Left renal pelvis (tissue), 4 donors: Measurements from ENCODE around the gene B4GALT2. TPM values are rescaled to one million over a fixed set of nuclear protein-coding genes. Genes with fewer than 3 reads are reported as not detected.

Source experiments
- DNase-seq, 4 donors: peaks; one replicate each; pipeline ENCODE4 v3.0.0-alpha.2; 2013; ENCODE audit warnings: low read depth in 4 of 4, low spot score in 3 of 4
- polyA plus RNA-seq, 4 donors: library from polyadenylated mRNA; unstranded; fragments of 120-200 nt; gene quantifications; one replicate each; pipeline ENCODE4 v1.2.1, GENCODE V29; 2013; ENCODE audit not compliant: insufficient read length in 4 of 4

The B4GALT2 gene
- polyA plus RNA-seq, 4 donors: 36.3 to 55.4 (median 41.8) TPM

DNA sequence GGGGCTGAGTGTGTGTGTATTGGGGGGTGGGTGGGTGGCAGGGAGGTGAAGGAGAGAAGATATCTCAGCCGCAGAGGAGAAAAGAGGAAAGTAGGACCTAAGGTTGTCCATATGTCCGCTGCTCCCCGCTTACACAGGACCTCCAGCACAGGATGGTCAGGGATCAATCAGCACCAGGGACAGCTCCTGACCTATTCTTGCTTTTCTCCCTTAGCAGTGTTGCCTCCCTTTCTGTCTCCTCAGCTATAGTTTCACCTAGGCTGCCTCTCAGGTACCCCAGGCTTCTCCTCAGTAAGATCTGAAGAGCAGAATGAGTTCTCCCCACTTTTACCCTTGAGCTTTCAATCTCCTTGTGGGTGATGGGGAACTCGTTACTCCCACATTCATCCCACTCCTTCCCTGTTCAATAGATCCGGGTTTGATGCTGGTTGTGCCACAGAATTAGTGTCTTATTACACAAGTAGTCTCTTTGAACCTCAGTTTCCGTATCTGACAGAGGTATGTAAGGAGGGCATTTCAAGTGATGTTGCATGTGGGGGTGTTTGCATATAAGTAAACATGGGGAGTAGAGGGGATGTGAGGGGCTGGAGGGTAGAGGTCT is 10.6 kb upstream of the B4GALT2 start:
- no peak for DNase-seq

DNA sequence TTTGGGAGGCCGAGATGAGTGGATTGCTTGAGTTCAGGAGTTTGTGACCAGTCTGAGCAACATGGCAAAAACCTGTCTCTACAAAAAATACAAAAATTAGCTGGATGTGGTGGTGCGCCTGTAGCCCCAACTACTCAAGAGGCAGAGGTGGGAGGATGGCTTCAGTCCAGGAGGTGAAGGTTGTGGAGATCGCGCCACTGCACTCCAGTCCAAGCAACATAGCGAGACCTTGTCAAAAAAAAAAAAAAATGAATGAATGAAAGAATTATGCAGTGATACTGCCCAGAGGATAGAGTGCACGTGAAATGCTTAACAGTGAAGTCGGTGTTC is 9.6 kb upstream of the B4GALT2 start:
- DNase-seq: no peak

DNA sequence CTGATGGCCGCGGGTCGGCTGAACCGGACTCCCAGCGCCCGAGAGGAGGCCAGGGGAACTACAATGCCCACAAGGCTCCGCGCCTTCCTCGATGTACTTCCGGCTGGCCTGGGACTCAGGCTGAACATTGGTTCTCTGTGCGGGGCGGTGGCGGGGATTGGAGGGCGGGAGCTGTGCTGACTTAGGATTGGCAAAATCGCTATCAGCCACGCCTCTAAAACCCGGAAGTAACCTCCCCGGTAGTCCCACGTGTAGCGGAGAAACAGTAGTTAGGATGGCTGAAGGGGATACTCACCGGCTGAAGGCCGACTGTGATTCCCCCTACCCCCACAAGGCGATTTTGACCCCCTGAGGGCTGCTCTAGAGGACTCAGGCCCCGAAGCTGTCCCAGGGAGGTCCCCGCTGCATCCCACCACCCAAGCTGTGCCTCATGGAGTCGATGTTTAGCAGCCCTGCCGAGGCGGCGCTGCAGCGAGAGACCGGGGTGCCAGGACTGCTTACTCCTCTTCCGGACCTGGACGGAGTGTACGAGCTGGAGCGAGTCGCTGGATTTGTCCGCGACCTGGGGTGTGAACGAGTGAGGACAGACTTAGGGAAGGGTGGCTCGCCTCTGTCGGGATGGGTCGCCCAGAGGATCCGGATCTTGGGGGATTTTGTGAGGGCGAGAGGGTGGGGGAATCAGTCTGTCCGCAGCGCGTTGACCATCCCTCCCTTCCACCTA is 9.1 kb upstream of the B4GALT2 start, which contains the start of gene DPH2:
TSS of gene DPH2 (plus strand) at position 265 of the 721 bp plus-strand sequence. CDS start at position 431, 166 bp downstream.
- peak; percentile 81 to 94 (median 90) for DNase-seq

DNA sequence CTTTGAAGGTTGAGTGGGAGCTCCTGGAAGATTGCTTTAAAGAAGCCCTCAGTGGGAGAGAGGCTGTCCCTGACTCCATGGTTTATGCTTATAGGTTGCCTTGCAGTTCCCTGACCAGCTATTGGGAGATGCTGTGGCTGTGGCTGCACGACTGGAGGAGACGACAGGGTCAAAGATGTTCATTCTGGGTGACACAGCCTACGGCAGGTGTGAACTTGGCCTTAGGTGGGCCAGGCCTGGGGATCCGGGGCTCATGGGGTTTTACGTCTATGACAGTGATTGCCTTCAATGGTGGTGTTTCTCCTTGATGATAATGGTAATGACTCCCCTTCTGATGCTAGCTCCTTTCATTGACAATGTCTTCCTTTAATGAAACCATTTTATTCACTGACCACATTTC is 8.5 kb upstream of the B4GALT2 start:
- DNase-seq: no peak

DNA sequence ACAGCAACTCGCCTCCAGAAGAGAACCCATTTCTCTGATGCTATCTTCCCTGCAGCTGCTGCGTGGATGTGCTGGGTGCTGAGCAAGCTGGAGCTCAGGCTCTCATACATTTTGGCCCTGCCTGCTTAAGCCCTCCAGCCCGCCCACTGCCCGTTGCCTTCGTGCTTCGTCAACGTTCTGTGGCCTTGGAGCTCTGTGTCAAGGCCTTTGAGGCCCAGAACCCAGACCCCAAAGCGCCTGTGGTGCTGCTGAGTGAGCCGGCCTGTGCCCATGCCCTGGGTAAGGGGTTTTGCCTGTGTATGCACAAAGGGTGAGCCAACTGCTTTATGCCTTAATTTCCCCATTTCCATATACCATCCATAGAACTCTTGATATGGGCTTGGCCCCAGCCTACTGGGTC is 8.1 kb upstream of the B4GALT2 start:
- DNase-seq: no peak

DNA sequence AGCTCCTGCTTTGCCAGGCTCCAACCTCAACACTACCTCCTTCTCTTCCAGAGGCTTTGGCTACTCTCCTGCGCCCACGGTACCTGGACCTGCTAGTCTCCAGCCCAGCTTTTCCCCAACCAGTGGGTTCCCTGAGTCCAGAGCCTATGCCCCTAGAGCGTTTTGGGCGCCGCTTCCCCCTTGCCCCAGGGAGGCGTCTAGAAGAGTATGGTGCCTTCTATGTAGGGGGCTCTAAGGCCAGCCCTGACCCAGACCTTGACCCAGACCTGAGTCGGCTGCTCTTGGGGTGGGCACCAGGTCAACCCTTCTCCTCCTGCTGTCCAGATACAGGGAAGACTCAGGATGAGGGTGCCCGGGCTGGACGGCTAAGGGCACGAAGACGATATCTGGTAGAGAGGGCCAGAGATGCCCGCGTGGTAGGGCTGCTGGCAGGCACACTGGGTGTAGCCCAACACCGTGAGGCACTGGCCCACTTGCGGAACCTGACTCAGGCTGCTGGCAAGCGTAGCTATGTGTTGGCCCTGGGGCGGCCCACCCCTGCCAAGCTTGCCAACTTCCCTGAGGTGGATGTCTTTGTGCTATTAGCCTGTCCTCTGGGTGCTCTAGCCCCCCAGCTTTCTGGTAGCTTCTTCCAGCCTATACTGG is 7.6 kb upstream of the B4GALT2 start:
- no peak for DNase-seq

DNA sequence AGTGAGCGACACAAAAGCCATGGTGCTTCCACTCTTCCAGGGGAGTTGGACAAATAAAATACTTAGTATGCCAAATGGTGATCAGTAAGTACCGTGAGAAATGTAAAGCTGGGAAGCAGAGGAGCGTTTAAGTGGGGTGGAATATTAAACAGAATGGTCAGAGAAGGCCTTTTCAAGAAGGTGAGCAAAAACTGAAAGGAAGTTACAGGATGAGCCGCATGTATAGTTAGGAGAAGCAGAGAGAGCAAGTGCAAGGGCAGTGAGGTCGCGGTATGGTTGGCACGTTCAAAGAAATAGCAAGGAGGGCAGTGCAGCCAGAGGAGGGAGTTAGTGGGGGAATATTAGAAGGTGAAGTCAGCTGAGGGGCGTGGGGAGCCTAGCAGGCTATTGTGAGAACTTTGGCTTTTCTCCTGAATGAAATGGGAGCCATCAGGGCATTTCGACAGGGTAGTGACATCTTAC is 5.0 kb upstream of the B4GALT2 start:
- no peak for DNase-seq

DNA sequence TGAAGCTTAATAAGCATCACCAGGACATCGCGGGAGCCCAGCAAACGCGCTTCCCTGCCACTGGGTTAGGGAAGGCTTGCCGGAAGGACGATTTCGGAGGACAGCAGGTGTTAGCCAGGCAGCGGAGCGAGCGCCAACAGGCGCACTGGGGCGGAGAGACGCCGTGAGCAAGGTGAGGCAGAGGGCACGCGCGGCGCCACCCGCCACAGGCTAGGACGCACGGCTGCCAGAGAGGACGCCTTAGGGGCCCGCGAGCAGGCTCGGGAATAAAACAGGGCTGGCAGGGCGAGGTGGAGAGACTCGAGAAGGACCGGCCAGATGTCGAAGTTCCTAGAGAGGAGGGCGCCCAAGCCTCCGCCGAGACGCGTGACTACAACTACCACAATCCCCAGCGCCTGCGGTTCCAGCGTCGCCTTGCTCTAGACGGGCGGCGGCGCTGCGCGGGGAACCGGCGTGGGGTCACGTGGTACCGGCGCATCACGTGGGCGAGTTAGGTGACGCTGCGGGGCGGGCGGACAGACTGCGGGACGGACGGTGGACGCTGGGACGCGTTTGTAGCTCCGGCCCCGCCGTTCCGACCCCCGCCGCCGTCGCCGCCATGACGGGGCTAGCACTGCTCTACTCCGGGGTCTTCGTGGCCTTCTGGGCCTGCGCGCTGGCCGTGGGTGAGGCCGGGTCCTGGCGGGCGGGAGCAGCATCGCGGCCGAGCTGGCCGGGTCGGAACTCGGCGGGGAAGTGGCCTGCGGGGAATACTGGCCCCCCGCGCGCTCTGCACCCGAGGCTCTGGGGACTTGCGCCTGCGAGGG is 4.4 kb upstream of the B4GALT2 start, which contains the start of gene ATP6V0B:
TSS of gene ATP6V0B (plus strand) at position 518 of the 806 bp plus-strand sequence. CDS start at position 599, 81 bp downstream.
- DNase-seq: peak in 3 of 4 donors; percentile 76 to 87 (median 78)

DNA sequence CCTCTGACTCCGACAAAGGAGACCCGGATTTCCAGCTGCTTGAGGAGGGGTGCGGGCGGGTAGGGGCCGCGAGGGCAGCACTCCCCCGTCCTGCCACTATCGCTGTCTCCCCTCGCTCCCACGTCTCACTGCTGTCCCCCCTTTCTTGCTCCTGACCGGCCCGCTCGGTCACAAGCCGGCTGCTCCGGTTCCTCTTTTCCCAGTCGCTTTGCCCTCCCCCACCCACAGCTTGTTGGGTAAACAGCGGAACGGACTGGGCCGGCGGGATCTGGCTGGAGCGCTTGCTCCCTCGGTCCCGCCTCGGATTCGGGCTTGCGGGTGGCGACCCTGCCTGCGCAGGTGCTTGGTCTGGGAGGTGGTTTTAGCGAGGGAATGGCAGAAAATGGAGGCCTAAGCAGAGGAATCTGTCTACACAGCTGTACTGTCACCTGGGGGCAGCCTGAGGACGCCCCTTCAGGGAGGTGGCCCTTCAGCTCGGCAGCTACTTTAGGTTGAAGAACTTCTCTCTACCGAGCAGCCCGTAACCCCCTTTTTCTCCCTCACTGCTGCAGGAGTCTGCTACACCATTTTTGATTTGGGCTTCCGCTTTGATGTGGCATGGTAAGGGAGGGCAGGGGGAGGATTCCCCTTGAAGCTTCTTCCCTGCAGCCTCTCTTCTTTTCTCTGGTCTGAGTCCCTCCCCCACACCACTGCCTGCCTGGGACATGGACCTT is 3.6 kb upstream of the B4GALT2 start:
- DNase-seq: no peak

DNA sequence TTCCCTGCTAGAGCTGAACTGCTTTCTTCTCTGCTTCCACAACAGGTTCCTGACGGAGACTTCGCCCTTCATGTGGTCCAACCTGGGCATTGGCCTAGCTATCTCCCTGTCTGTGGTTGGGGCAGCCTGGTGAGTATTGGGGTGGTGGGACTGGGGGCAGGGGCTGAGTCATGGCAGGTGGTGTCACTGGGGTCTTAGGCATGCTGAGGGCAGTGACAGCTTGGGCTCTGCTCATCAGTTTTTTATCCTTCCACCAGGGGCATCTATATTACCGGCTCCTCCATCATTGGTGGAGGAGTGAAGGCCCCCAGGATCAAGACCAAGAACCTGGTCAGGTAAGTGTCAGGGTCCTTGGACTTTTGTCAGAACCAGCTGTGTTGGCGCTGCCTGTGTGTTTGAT is 3.0 kb upstream of the B4GALT2 start:
- no peak for DNase-seq

DNA sequence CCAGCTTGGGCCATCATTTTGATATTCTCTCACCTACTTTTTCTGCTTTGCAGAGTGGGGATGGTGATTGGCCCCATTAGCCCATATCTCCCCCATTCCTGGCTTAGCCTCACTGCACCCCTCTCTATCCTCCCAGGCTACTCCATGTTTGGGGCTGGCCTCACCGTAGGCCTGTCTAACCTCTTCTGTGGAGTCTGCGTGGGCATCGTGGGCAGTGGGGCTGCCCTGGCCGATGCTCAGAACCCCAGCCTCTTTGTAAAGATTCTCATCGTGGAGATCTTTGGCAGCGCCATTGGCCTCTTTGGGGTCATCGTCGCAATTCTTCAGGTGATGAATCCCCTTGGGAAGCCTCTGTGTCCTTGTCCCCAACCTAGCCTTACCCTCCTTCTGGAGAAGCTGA is 2.1 kb upstream of the B4GALT2 start:
- DNase-seq: no peak

DNA sequence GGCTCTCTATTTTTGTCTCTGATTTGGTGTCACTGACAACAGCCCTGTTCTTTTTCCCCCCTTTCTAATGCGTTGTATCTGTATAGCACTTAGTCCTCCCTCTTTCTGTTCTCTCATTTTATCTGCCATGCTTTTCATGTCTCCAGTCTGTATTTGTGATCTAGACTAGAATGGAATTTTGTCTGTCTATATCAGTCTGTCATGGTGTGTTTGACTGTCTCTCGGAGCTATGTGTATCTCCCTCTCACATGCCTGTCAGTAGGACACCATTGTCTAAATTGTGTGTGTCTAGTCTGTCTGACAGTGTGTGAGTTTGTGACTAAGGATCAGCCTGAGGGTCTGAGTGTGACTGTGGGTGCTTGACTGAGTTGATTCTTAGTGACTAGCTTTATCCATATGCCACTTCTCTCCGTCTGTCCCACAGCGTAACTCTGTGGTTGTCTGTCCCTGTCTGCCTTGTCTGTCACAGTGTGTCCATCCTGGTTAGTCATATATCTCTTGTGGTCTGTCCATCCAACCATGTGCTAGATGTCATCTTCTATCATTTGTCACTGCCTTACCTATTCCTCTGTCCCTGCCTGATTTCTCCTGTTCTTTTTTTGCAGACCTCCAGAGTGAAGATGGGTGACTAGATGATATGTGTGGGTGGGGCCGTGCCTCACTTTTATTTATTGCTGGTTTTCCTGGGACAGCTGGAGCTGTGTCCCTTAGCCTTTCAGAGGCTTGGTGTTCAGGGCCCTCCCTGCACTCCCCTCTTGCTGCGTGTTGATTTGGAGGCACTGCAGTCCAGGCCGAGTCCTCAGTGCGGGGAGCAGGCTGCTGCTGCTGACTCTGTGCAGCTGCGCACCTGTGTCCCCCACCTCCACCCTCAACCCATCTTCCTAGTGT is 1.4 kb upstream of the B4GALT2 start:
- DNase-seq: no peak

DNA sequence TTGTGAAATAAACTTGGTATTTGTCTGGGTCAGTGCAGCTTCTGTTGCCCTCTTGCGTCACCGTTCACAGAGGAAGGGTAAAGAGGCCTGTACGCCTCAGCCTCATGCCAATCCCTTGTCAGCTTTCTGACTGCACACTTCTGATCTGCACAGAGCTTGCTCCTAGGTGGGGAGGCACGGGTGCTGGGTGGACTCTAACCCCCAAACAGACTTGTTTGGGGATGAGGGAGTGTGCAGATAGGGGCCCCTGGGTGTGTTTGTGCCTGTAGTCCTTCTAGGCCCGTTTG is 803 bp upstream of the B4GALT2 start:
- DNase-seq: no peak

DNA sequence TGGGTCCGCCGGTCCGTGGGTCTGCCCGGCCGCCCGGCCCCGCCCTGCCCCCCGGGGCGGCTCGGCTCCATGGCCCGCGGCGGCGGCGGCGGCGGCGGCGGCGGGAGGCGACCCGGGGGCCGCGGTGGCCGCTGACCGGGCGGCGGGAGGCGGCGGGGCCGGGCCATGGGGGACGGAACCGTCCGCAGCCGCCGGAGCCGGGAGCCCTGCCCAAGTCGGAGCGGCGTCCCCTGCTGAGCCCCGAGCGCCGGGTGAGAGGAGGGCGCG is 184 bp downstream of the B4GALT2 start:
- DNase-seq: no peak

DNA sequence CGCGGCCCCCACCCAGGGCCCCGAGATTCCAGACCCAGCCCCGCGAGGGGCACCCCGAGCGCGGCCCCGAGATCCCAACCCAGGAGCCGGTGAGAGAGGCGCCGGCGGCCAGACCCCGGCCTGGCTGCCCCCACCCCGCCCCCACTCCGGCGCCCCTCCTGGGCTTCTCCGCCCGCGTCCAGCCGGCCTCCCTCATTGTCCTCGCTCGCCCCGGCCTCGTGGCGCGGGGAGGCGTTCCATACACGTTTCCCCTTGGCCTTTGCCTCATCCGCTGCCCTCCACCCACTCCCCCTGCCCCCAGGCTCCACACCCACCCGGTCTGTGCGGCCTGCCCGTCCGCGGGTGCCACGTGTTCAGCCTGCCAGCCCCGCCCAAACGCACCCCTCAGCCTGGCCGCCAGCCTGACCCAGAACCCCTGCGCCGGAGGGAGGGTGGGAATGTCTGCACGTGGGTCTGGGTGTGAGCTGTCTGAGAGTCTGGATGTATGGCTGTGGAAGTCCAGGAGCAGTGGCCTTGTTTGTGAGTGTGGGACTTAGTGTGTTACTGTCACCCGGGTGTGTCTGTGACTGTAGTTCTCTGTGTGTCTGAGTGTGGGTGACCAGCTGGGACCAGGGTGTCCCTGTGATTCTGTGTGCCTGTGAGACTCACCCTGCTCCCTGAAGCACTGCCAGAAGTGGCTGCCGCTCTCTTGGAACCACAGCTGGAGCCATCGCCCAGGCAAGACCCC is 681 bp downstream of the B4GALT2 start:
- DNase-seq: no peak

DNA sequence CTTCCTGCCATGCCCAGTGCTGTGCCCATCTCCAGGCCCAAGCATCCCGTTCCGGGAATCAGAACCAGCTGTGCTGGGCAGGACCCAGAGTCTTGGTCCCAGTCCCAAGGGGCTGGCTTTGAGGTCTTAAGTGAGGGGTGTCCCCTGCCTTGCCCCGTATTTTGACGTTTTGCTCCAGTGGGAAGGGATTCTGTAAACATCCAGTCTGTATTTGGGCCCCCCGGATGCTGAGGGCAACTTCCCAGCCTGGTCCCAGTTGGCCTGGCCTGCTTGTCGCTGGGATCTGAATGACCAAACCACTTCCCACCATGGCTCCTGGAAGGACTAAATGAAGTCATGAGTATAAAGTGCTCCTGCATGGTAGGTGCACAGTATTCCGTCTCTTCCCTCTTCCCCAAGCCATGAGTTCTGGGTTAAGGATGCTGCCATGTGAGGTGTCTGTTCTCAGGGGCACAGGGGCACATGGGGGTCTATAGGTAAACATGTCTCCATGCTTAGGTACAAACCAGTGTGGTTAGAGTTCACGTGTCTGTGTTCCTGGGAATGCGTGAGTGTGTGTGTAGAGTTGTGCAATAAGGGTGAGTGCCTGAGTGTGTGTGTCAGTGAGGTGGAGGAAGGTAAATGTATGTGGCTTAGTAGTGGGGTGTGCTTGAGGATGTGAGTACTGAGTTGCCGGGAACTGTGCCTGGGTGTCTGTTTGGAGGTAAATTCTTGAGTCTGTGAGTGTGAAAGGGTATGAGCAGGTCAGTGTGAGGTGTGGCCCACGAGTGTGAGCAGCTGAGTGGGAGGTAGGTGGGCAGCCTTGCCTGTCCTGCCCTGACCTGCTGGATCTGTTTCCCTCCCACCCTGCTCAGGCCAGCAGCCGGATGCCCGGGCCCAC is 1.5 kb downstream of the B4GALT2 start:
- DNase-seq: no peak

DNA sequence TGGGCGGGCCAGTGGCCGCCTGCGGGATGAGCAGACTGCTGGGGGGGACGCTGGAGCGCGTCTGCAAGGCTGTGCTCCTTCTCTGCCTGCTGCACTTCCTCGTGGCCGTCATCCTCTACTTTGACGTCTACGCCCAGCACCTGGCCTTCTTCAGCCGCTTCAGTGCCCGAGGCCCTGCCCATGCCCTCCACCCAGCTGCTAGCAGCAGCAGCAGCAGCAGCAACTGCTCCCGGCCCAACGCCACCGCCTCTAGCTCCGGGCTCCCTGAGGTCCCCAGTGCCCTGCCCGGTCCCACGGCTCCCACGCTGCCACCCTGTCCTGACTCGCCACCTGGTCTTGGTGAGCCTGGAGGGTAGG is 2.1 kb downstream of the B4GALT2 start:
- no peak for DNase-seq

DNA sequence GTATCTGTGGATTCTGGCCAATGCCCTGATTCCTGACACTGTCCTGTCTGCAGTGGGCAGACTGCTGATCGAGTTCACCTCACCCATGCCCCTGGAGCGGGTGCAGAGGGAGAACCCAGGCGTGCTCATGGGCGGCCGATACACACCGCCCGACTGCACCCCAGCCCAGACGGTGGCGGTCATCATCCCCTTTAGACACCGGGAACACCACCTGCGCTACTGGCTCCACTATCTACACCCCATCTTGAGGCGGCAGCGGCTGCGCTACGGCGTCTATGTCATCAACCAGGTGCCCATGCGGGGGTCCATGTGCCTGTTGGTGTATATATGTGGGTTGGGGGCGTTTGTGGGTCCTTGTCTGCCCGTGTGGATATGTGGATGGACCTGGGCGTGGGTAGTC is 2.6 kb downstream of the B4GALT2 start:
- DNase-seq: no peak
